K562 (cell line): ENCODE data around the gene USP50. TPM values are rescaled to one million over a fixed set of nuclear protein-coding genes. Genes with fewer than 3 reads are reported as not detected.

Source experiments
- ATAC-seq: fragments of 200-7000 bp; cut with Tn5 transposase; 3 replicates; pipeline ENCODE4 v1.9.1; 2020; ENCODE audit warnings: moderate library complexity
- BruUV-seq: library from RNA; stranded (reverse); fragments of 400-500 nt; replicated peaks from 2 replicates; lab custom pipeline; 2021; lab: Mats Ljungman, UMichigan
- CTCF ChIA-PET: fragments of 300-600 bp; formaldehyde crosslinking; extraction: SDS; loops from one replicate; lab custom pipeline; 2021; ENCODE audit warnings: low intra/inter-chr PET ratio; lab: Yijun Ruan, JAX
- POLR2A ChIA-PET: fragments of 300-600, 350-650 bp; sonication (Branson Sonifier 250); formaldehyde crosslinking; extraction: SDS; loops from one replicate; lab custom pipeline; 2021; ENCODE audit warnings: antibody characterized with exemption, inconsistent platforms; lab: Yijun Ruan, JAX
- DNase-seq, 4 experiments: peaks; one replicate each; pipeline versions ENCODE4 v3.0.0 to v3.0.0-alpha.2; 2011 to 2018; ENCODE audit warnings: low spot score in 3 of 4, mixed read lengths in 3 of 4; ENCODE audit errors: extremely low read depth in 1 of 4
- FAIRE-seq: peaks from 2 replicates; lab custom pipeline; 2011; peaks lifted over from hg19 to GRCh38; lab: Jason Lieb, UNC
- H2AFZ ChIP-seq: 2 replicates; pipeline ENCODE4 v1.6.0; 2011; ENCODE audit warnings: low read depth, low read length, control low read depth, inconsistent platforms
- H3K27ac ChIP-seq: fragments of 200-600 bp; 3 replicates; pipeline ENCODE4 v1.8.0; 2011; ENCODE audit warnings: low read depth, mild to moderate bottlenecking, control low read depth, inconsistent platforms, low read length, moderate library complexity, mixed read lengths; ENCODE audit errors: extremely low read depth
- H3K27me3 ChIP-seq, 2 experiments: fragments of 300-600 bp in 1 of 2; 2 replicates in 1 of 2; 3 replicates in 1 of 2; pipeline versions ENCODE4 v1.6.0 to v1.8.0; 2011; ENCODE audit warnings: inconsistent platforms in 2 of 2, low read length in 2 of 2, mild to moderate bottlenecking in 1 of 2, mixed read lengths in 1 of 2, moderate library complexity in 1 of 2; ENCODE audit not compliant: control insufficient read depth in 2 of 2, insufficient read depth in 2 of 2
- H3K36me3 ChIP-seq: fragments of 300-600 bp; 3 replicates; pipeline ENCODE4 v1.8.0; 2011; ENCODE audit warnings: mild to moderate bottlenecking, low read length, inconsistent platforms; ENCODE audit not compliant: control insufficient read depth, insufficient read depth
- H3K4me1 ChIP-seq, 2 experiments: fragments of 200-600 bp in 1 of 2; replicated peaks in 1 of 2; 2 replicates in 1 of 2; 3 replicates in 1 of 2; pipeline versions ENCODE4 v1.5.1 to v1.8.0; 2011; ENCODE audit warnings: inconsistent platforms in 2 of 2, low read length in 2 of 2, mild to moderate bottlenecking in 1 of 2, mixed read lengths in 1 of 2, moderate library complexity in 1 of 2; ENCODE audit not compliant: control insufficient read depth in 2 of 2, insufficient read depth in 2 of 2
- H3K4me2 ChIP-seq: 2 replicates; pipeline ENCODE4 v1.6.1; 2011; ENCODE audit warnings: low read length, control low read depth, inconsistent platforms, mixed read lengths; ENCODE audit not compliant: insufficient read depth
- H3K4me3 ChIP-seq: fragments of 200-600 bp; sonication (generic), shearing (Covaris generic); 2 replicates; pipeline ENCODE4 v1.5.1; 2016; ENCODE audit warnings: control low read depth, inconsistent platforms
- H3K79me2 ChIP-seq: fragments of 200-600 bp; 3 replicates; pipeline ENCODE4 v1.8.0; 2011; ENCODE audit warnings: low read length, inconsistent platforms; ENCODE audit not compliant: control insufficient read depth, insufficient read depth
- H3K9ac ChIP-seq, 2 experiments: 2 replicates each; pipeline versions ENCODE4 v1.6.0 to v1.6.1; 2011; ENCODE audit warnings: low read depth in 2 of 2, low read length in 2 of 2, control low read depth in 1 of 2, inconsistent platforms in 1 of 2, mild to moderate bottlenecking in 1 of 2, mixed read lengths in 1 of 2; ENCODE audit not compliant: insufficient read depth in 1 of 2
- H3K9me1 ChIP-seq: one replicate; pipeline ENCODE4 v1.6.0; 2011; ENCODE audit warnings: inconsistent platforms, mild to moderate bottlenecking, low read length, moderate library complexity; ENCODE audit not compliant: control insufficient read depth, insufficient read depth
- H3K9me3 ChIP-seq: replicated peaks from 2 replicates; pipeline ENCODE4 v1.5.1; 2011; ENCODE audit warnings: low read depth, low read length, inconsistent platforms; ENCODE audit not compliant: control insufficient read depth, insufficient read depth
- H4K20me1 ChIP-seq: replicated peaks from 2 replicates; pipeline ENCODE4 v1.6.1; 2011; ENCODE audit warnings: low read length, inconsistent platforms, mixed read lengths; ENCODE audit not compliant: control insufficient read depth, insufficient read depth
- CAMTA2 ChIP-seq: fragments of 250-450 bp; sonication (Bioruptor Pico); conservative IDR thresholded peaks from 2 replicates; pipeline ENCODE4 v1.5.1; 2022
- JUNB ChIP-seq: fragments of 450-650 bp; formaldehyde crosslinking; conservative IDR thresholded peaks from 2 replicates; pipeline ENCODE4 v1.4.0; 2020; ENCODE audit warnings: mild to moderate bottlenecking
- NFE2 ChIP-seq: IDR thresholded peaks from 2 replicates; pipeline ENCODE4 v1.6.1; 2014; ENCODE audit warnings: antibody characterized with exemption, low read depth
- PTBP1 ChIP-seq: fragments of 200-400 bp; formaldehyde crosslinking; IDR thresholded peaks from 2 replicates; pipeline ENCODE4 v1.6.1; 2017; ENCODE audit warnings: low read depth, low read length
- SLC30A9 ChIP-seq: fragments of 250-450 bp; sonication (Bioruptor Pico); IDR thresholded peaks from 2 replicates; pipeline ENCODE4 v1.8.0; 2022; ENCODE audit warnings: mild to moderate bottlenecking, moderate library complexity
- TCF3 ChIP-seq: sonication (generic); formaldehyde crosslinking; IDR thresholded peaks from 2 replicates; pipeline ENCODE4 v1.4.0; 2020; ENCODE audit warnings: mild to moderate bottlenecking, missing genetic modification reagents
- ZNF217 ChIP-seq: sonication (generic); formaldehyde crosslinking; IDR thresholded peaks from 2 replicates; pipeline ENCODE4 v1.8.0; 2022; ENCODE audit warnings: mild to moderate bottlenecking, missing genetic modification reagents
- ZNF696 ChIP-seq: fragments of 250-450 bp; sonication (Bioruptor Pico); conservative IDR thresholded peaks from 2 replicates; pipeline ENCODE4 v1.4.0; 2020; ENCODE audit warnings: mild to moderate bottlenecking, moderate library complexity
- WGBS: fragments of 100-300 bp; shearing (Covaris generic); methylation state at CpG from one replicate; pipeline ENCODE4 v1.1.6; 2016; ENCODE audit warnings: low coverage, mixed read lengths; ENCODE audit not compliant: insufficient coverage; ENCODE audit errors: missing lambda C conversion rate; 5-methylcytosine and 5-hydroxymethylcytosine counted together
- in situ Hi-C: fragments of 300-500 bp; cut with MboI; formaldehyde crosslinking; loops from 4 replicates; pipeline ENCODE4 v1.15.0; 2018; ENCODE audit warnings: inconsistent platforms, mixed read lengths
- intact Hi-C: fragments of 100-400 bp; cut with micrococcal nuclease; formaldehyde crosslinking; loops from 2 replicates; pipeline ENCODE4 v1.14.2; 2022
- polyA plus RNA-seq, 8 experiments: library from polyadenylated mRNA; depleted of rRNA in 4 of 8; stranded (reverse) in 5 of 8; unstranded in 3 of 8; fragments of >200 nt; fragmentation: Nextera tagmentation in 2 of 8; fragmentation: Illumina TruSeq in 1 of 8; extraction: Ambion mirVana in 2 of 8; extraction: Trizol in 1 of 8; gene quantifications; 2 replicates each; pipeline versions ENCODE4 v1.2.1 to v1.2.3, GENCODE V29; 2011 to 2014; ENCODE audit warnings: inconsistent platforms in 1 of 8, missing spikeins in 1 of 8
- total RNA-seq, 7 experiments: library from RNA; depleted of rRNA in 6 of 7; stranded (reverse); fragments of >200 nt in 6 of 7; fragmentation: Illumina TruSeq in 2 of 7; extraction: Trizol in 2 of 7; gene quantifications; 2 replicates each; pipeline versions ENCODE4 v1.2.1 to v1.2.3, GENCODE V29; 2011 to 2021; ENCODE audit warnings: low replicate concordance in 1 of 7
- TF ChIP-seq, protein P1 (sequence below): fragments of 250-450 bp; sonication (Bioruptor Pico); IDR thresholded peaks from 2 replicates; pipeline ENCODE4 v1.9.0; 2021; ENCODE audit warnings: mild to moderate bottlenecking
- TF ChIP-seq, protein P2 (sequence below): fragments of 250-450 bp; sonication (Bioruptor Pico); IDR thresholded peaks from 2 replicates; pipeline ENCODE4 v1.5.0; 2021
- TF ChIP-seq, protein P3 (sequence below): sonication (generic); formaldehyde crosslinking; IDR thresholded peaks from 2 replicates; pipeline ENCODE4 v1.8.1; 2023; ENCODE audit warnings: mild to moderate bottlenecking, missing genetic modification reagents
- TF ChIP-seq, protein P4 (sequence below): fragments of 450-650 bp; formaldehyde crosslinking; IDR thresholded peaks from 2 replicates; pipeline ENCODE4 v1.4.0; 2020; ENCODE audit warnings: mild to moderate bottlenecking, moderate library complexity

The USP50 gene
- total and polyA plus RNA-seq, 9 of the 15 experiments (the other 6 are each of a cell fraction or from before 2014, with no cell fraction given), result not detected

DNA sequence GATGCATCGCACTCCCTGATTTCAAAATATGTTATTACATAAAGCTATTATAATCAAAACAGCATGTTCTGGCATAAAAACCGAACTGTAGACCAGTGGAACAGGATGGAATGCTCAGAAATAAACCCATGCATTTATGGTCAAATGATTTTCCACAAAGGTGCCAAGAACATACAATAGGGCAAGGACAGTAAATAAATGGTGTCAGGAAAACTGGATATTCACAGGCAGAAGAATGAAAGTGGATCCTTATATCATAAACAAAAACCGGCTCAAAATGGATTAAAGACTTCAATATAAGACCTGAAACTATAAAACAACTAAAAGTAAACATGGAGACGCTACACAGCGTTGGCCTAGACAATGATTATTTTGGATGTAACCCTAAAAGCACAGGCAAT lies 22.6 kb downstream of the USP50 start:
- no peak for FAIRE-seq
- DNase-seq, result no peak
- CTCF ChIA-PET, result no interaction called here
- no peak for TF ChIP-seq PTBP1
- no peak overlapping the region for H3K4me2 ChIP-seq
- H4K20me1 ChIP-seq, result no peaks in the 10 kb centered on the region
- no peak overlapping the region for H2AFZ ChIP-seq
- POLR2A ChIA-PET, result no interaction called here
- H3K4me3 ChIP-seq, result no peak overlapping the region
- H3K9me1 ChIP-seq, result no peaks in the 10 kb centered on the region
- in situ Hi-C loops (no loop called here), intact Hi-C loops (no loop called here)
- BruUV-seq, result no TSS peak
- H3K9ac ChIP-seq, result no peak overlapping the region
- WGBS, result 25% methylated on average over 5 of the region's 5 CpGs
- H3K4me1 ChIP-seq, result no peaks in the 10 kb centered on the region; a peak in 1 of 5 replicates
- H3K36me3 ChIP-seq, result no peaks in the 10 kb centered on the region
- no peak overlapping the region for H3K27ac ChIP-seq
- ATAC-seq, result no peak
- no peaks in the 10 kb centered on the region for H3K79me2 ChIP-seq
- H3K9me3 ChIP-seq, result no peaks in the 10 kb centered on the region
- no peaks in the 10 kb centered on the region for H3K27me3 ChIP-seq

- no peak for ATAC-seq
Measured at GRCh38 chr15:50519740-50520425, 26.6 kb downstream of the USP50 start.

More at GRCh38 chr15:50519740-50520425, 26.6 kb downstream of the USP50 start:
- H4K20me1 ChIP-seq, result no peaks in the 10 kb centered on the region
- no peak for FAIRE-seq
- H3K9me3 ChIP-seq, result no peaks in the 10 kb centered on the region
- ChIA-PET CTCF (no interaction called here), POLR2A (interaction anchor here (0.5 to 1.0 kb wide), 3 partner anchors 9 to 52 kb away, joined by 3 read pairs; no protein-coding TSS in a partner anchor)
- intact Hi-C loops, result no loop called here
- DNase-seq, result no peak
- TF ChIP-seq, protein P1, sequence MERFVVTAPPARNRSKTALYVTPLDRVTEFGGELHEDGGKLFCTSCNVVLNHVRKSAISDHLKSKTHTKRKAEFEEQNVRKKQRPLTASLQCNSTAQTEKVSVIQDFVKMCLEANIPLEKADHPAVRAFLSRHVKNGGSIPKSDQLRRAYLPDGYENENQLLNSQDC, result no peak
- no peak for TF ChIP-seq NFE2
- TF ChIP-seq ZNF696 (CRISPR knock-in tag), result no peak
- no peak for TF ChIP-seq SLC30A9 (CRISPR knock-in tag)
- TF ChIP-seq, protein P2, sequence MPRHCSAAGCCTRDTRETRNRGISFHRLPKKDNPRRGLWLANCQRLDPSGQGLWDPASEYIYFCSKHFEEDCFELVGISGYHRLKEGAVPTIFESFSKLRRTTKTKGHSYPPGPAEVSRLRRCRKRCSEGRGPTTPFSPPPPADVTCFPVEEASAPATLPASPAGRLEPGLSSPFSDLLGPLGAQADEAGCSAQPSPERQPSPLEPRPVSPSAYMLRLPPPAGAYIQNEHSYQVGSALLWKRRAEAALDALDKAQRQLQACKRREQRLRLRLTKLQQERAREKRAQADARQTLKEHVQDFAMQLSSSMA (CRISPR knock-in tag), result no peak
- TF ChIP-seq ZNF217 (CRISPR knock-in tag), result no peak
- TF ChIP-seq, protein P3, sequence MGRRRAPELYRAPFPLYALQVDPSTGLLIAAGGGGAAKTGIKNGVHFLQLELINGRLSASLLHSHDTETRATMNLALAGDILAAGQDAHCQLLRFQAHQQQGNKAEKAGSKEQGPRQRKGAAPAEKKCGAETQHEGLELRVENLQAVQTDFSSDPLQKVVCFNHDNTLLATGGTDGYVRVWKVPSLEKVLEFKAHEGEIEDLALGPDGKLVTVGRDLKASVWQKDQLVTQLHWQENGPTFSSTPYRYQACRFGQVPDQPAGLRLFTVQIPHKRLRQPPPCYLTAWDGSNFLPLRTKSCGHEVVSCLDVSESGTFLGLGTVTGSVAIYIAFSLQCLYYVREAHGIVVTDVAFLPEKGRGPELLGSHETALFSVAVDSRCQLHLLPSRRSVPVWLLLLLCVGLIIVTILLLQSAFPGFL (CRISPR knock-in tag), result no peak
- no peak for TF ChIP-seq TCF3 (CRISPR knock-in tag)
- no peak for TF ChIP-seq JUNB (CRISPR knock-in tag)
- TF ChIP-seq, protein P4, sequence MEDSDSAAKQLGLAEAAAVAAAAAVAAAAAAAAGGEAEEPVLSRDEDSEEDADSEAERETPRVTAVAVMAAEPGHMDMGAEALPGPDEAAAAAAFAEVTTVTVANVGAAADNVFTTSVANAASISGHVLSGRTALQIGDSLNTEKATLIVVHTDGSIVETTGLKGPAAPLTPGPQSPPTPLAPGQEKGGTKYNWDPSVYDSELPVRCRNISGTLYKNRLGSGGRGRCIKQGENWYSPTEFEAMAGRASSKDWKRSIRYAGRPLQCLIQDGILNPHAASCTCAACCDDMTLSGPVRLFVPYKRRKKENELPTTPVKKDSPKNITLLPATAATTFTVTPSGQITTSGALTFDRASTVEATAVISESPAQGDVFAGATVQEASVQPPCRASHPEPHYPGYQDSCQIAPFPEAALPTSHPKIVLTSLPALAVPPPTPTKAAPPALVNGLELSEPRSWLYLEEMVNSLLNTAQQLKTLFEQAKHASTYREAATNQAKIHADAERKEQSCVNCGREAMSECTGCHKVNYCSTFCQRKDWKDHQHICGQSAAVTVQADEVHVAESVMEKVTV (CRISPR knock-in tag), result no peak
- TF ChIP-seq CAMTA2, result no peak
- no peak overlapping the region for H2AFZ ChIP-seq
- H3K9me1 ChIP-seq, result no peaks in the 10 kb centered on the region
- no peaks in the 10 kb centered on the region; a peak in 1 of 5 replicates for H3K4me1 ChIP-seq
- no peaks in the 10 kb centered on the region for H3K36me3 ChIP-seq
- no peaks in the 10 kb centered on the region for H3K27me3 ChIP-seq
- no peak overlapping the region for H3K9ac ChIP-seq
- H3K4me3 ChIP-seq, result no peak overlapping the region
- no peaks in the 10 kb centered on the region for H3K79me2 ChIP-seq
- WGBS, result 29% methylated on average over 7 of the region's 7 CpGs
- H3K27ac ChIP-seq, result no peak overlapping the region
- no peak overlapping the region for H3K4me2 ChIP-seq
- in situ Hi-C loops, result no loop called here
- BruUV-seq, result no TSS peak
